GM19395 (cell line): Measurements from ENCODE around the gene TGFBRAP1.

ENCODE experiments used
- ATAC-seq: cut with Tn5 transposase; IDR thresholded peaks from one replicate; pipeline ENCODE4 v1.9.1; 2021; ENCODE audit warnings: mild to moderate bottlenecking, moderate library complexity; ENCODE audit not compliant: unreplicated experiment

The TGFBRAP1 gene, protein sequence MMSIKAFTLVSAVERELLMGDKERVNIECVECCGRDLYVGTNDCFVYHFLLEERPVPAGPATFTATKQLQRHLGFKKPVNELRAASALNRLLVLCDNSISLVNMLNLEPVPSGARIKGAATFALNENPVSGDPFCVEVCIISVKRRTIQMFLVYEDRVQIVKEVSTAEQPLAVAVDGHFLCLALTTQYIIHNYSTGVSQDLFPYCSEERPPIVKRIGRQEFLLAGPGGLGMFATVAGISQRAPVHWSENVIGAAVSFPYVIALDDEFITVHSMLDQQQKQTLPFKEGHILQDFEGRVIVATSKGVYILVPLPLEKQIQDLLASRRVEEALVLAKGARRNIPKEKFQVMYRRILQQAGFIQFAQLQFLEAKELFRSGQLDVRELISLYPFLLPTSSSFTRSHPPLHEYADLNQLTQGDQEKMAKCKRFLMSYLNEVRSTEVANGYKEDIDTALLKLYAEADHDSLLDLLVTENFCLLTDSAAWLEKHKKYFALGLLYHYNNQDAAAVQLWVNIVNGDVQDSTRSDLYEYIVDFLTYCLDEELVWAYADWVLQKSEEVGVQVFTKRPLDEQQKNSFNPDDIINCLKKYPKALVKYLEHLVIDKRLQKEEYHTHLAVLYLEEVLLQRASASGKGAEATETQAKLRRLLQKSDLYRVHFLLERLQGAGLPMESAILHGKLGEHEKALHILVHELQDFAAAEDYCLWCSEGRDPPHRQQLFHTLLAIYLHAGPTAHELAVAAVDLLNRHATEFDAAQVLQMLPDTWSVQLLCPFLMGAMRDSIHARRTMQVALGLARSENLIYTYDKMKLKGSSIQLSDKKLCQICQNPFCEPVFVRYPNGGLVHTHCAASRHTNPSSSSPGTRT

GRCh38 chr2:105329561-105330495, at the start of gene TGFBRAP1:
TGFBRAP1 (minus strand) TSS chr2:105329735; CDS start chr2:105308301, 21,434 bp downstream.
- ATAC-seq: peak; percentile 71

DNA sequence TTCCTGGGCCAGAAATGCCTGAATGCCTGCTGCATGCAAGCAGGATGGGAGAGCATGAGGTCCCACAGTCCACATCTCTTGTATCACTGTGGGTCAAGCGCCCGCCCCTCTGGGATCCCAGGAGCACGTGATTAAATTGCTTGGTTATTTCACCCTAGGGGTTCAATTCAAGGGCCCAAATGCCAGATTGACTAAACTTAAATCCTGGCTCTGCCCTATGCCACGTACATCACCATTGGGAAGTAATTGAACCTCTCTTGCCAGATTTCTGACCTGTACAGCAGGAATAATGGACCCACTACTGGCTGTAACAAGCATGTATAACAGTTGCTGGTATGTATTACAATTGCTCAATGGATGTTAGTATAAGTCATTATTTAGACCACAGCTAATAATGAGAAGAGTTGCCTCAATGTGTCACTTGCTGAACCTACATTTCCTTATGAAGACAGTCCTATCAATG, 49.4 kb upstream of the TGFBRAP1 start:
- no peak for ATAC-seq

- no peak for ATAC-seq
These were observed 48.8 kb upstream of the TGFBRAP1 start for GRCh38 chr2:105378276-105378840.

DNA sequence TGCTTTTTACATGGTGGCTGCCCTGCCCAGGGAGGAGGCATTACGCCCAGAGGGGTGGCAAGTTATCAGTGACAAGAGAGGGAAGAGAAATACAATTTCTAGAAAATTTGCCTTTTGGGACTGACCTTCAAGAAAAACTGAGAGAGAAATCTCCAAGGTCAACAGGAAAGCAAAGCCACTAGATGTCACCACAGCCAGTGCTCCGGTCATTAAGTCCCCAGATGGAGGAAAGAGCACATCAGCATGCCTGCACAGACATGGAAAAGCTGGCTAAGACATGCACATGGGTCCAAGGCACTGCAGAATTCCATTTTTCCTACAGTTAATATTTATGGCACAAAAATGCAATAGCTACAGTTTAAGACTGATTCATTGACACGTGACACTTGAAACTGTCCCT, 48.3 kb upstream of the TGFBRAP1 start:
- no peak for ATAC-seq

DNA sequence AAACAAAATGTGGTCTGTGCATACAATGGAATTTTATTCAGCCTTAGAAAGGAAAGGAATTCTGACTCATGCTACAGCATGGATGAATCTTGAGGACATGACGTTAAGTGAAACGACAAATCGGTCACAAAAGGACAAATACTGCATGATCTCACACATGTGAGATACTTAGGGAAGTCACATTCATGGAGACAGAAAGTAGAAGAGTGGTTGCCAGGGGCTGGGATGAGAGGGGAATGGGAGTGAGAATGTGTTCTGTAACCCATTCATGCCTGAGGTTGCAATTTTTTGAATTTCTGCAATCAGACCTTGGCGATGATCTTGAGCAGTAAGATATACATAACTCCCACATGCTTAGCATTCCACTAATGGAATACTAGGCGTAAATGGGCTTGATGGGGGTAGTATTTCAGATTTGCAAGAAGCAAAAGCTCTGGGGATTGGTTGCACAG, 47.3 kb upstream of the TGFBRAP1 start:
- ATAC-seq: no peak

- no peak for ATAC-seq
These were observed 46.5 kb upstream of the TGFBRAP1 start for GRCh38 chr2:105376010-105376409.

DNA sequence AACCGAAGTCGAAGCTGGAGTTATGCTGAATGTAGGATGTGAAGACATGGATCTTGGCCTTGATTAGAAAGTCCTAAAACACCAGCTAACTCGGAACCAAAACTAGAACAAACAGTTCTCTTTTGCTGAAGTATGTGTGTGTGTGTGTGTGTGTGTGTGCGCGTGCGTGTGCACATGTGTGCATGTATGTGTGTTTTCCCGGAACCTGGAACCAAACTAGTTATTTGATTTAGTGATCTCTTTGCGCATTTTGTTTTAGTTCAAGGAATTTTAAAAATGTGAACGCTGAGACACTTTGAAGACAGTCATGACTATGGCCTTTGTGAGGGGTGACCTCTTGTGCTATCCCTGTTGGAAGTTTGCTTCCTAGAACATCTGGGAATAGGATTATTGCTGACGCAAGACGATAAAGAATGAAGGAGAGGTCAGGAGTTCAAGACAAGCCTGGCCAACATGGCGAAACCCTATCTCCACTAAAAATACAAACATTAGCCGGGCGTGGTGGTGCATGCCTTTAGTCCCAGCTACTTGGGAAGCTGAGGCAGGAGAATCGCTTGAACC, 45.5 kb upstream of the TGFBRAP1 start:
- no peak for ATAC-seq

- peak; percentile 92 for ATAC-seq
These were observed 44.4 kb upstream of the TGFBRAP1 start for GRCh38 chr2:105373895-105374401.

DNA sequence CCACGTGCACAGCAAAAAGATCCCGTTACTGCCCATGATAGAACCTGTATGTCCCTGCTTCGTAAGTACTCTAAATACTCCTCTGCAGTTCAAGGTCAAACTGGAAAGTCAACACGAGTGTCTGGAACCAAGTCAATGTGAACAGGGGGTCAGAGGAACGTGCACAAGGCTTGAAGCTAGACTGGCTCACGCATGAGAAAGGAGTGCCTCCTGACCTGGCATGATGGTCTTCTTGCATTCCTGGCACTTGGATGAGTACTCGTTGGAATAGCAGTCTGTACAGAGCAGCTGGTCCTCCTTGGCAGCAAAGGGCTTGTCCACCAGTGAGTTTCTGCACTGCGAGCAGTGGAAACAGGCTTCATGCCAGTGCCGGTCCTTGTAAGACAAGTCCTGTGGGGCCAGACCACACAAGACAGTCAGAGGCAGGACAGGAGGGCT, 43.8 kb upstream of the TGFBRAP1 start:
- ATAC-seq: no peak

DNA sequence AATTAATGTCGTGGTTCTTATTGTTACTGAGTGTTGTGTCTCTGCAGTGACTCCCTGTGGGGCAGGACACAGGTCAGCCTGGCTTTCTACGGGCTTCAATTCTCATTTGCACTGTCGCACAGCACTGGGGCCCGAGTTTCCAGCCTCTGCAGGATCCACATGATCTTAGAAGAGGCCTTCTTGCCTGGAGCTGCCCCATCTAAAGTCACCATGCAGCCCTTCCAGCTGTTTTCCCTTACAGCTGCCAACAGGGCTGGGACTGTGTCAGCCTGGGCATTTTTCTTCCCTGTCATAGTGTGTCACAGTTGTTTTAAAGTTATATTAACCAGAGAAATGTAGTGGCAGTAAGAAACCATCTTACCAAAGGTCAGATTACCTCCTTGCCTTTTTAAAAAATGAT, 42.3 kb upstream of the TGFBRAP1 start:
- no peak for ATAC-seq

DNA sequence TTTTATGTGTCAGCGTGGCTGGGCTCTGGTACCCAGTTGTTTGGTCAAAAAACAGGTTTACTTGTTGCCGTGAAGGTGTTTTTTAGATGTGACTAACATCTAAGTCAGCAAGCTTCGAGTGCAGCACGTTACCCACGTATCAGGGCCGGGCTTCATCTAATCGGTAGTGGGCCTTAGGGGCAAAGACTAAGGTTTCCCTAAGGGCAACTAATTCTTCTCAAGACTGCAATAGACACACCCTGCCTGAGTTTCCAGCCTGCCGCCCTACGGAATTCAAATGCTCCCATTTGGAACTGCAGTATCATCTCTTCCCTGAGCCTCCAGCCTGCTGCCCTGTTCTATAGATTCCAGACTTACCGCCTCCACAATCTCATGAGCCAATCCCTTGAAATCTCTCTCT, 41.6 kb upstream of the TGFBRAP1 start:
- no peak for ATAC-seq

GRCh38 chr2:105369777-105370690, 40.5 kb upstream of the TGFBRAP1 start:
- ATAC-seq: peak; percentile 86

DNA sequence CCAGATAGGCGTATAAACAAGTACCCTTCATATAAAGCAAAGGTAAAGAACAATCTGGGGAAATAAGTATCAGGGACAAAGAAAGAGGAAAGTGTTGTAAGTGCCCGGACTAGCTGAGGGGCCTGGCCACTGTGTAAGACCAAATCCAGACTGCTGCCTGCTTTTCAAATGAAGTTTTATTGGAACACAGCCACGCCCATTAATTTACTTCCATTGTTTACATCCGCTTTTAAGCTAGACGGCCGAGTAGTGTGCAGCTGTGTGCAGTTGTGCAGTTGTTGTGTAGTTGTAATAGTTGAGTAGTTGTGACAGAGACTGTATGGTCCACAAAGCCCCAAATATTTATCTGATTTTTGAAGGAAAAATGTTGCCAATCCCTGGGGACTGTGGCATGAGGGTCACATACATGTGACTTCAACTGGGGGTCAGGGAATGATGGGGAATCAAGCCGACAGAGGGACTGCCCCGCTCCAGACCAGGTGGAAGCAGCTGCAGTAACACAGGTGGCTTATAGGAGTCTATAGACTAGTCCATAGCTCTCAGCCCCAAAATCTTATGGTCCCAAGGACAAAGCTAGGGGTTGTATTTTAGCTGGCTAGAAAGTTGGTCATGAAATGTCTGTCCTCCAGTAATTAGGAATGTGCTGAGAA, 39.3 kb upstream of the TGFBRAP1 start:
- no peak for ATAC-seq

GRCh38 chr2:105365206-105365605, 35.7 kb upstream of the TGFBRAP1 start:
- no peak for ATAC-seq

GRCh38 chr2:105364436-105365139, 35.1 kb upstream of the TGFBRAP1 start:
- no peak for ATAC-seq

- no peak for ATAC-seq
These were observed 33.5 kb upstream of the TGFBRAP1 start for GRCh38 chr2:105362862-105363591.
